Embryonic facial prominence (tissue), 1 donor: ENCODE results near the gene PIGB.
"Not testable (repeated sequence)": the region's sequence is repeated elsewhere in the genome, so short reads cannot be mapped to it uniquely, and the experiment has no call there.

Source experiments
- DNase-seq: peaks from one replicate; pipeline ENCODE4 v3.0.0-alpha.2; 2016; ENCODE audit errors: extremely low spot score

PIGB gene

GRCh38 chr15:55318588-55319494 is at the start of gene PIGB, which contains the start of gene PIGBOS1:
PIGB (plus strand) TSS chr15:55319222; CDS start chr15:55319251, 29 bp downstream.
PIGBOS1 (minus strand) TSS chr15:55319123; CDS start chr15:55317792, 1,331 bp downstream.
- DNase-seq, result peak; percentile 76

DNA sequence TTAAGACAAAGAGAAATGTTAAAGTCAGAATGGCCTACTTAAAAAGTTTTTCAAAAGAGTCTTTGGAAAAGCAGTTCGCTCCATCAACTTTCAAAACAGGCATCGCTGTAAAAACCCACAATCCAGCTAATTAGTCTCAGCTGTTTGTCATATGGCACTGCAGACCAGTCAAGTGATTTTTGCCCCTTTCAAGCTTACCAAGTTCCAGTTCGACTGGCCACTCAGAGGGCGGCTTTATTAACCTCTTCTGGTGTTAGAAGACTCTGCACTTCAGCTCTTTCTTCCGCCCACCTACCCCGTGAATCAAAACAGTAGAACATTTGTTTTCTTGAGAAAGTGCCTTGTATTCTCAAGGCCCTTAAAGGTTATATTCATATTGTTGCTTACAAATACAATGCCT is 48.7 kb upstream of the PIGB start:
- DNase-seq, result no peak

DNA sequence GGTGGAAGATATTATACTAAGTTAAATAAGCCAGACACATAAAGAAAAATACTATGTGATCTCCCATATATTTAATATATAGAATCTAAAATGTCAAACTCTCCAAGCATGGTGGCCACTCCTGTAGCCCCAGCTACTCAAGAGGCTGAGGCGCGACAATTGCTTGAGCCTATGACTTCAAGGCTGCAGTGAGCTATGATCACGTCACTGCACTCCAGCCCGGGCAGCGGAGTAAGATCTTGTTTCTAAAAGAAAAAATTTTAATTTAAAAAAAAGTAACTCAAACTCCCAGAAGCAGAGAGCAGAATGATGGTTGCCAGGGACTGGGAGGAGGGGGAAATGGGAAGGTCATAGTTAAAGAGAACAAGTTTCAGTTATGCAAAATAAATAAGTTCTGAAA is 42.7 kb upstream of the PIGB start:
- no peak for DNase-seq

GRCh38 chr15:55277116-55277564 is 41.9 kb upstream of the PIGB start:
- no peak for DNase-seq

- no peak for DNase-seq
These were observed 41.3 kb upstream of the PIGB start for GRCh38 chr15:55277715-55278114.

GRCh38 chr15:55279100-55279745 is 39.8 kb upstream of the PIGB start:
- no peak for DNase-seq

DNA sequence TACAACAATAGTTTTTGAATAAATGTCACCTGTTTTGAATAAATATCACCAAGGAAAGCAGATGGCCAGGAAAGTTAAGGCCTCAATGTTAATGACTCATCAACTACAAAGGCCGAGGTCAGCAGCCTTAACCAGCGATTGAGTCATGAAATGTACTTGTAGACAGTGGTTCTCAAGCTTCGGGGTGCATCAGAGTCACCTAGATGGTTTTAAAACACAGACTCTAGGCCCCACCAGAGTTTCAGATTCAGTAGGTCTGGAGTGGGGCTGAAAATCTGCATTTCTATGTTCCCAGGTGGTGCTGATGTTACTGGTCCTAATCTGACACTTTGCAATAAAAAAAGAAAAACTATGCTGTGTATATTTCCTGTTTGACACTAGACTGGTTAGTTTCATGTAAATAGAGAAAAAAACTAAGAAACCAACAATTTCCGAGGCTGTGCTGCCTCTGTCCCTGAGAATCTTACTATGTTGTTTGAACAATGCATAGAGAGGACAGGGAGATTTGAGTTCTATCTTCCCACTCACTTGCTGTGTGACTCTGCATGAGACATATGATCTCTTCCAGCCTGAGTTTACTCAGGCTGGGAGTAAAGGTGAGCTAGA is 39.2 kb upstream of the PIGB start:
- DNase-seq, result no peak

GRCh38 chr15:55280589-55280988 is 38.4 kb upstream of the PIGB start:
- DNase-seq, result not testable (repeated sequence)

DNA sequence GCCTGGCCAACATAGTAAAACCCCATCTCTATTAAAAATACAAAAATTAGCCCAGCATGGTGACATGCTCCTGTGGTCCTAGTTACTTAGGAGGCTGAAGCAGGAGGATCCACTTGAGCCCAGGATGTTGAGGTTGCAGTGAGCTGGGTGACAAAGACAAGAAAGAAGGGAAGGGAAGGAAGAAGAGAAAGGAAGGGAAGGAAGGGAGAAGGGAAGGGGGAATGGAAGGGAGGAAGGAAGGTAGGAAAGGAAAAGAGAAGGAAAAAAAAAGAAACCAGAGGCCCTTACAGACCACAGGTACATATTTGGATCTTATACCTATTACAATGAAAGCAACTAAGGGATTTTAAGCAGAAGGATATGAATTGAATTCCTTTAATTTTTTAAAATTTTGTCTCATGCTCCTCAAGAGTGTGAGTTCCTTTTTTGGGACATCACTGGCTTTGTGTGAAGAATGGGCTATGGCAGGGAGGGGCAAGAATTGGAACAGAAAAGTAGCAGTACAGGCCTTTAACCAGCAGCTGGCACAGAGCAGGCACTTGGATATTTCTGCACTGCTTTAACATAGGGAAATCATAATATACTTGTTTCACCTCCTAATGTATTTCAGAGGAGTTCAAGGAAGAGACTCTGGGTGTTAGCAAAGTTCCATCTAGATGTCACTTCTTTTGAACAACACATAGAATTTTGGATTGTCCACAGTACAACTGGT is 37.3 kb upstream of the PIGB start:
- DNase-seq, result no peak

GRCh38 chr15:55282284-55282833 is 36.7 kb upstream of the PIGB start:
- DNase-seq, result no peak

- DNase-seq, result no peak
These were observed 35.5 kb upstream of the PIGB start for GRCh38 chr15:55283379-55284147.

GRCh38 chr15:55284426-55284825 is 34.6 kb upstream of the PIGB start:
- DNase-seq, result no peak

GRCh38 chr15:55286442-55287189 is 32.4 kb upstream of the PIGB start:
- DNase-seq, result not testable (repeated sequence)

DNA sequence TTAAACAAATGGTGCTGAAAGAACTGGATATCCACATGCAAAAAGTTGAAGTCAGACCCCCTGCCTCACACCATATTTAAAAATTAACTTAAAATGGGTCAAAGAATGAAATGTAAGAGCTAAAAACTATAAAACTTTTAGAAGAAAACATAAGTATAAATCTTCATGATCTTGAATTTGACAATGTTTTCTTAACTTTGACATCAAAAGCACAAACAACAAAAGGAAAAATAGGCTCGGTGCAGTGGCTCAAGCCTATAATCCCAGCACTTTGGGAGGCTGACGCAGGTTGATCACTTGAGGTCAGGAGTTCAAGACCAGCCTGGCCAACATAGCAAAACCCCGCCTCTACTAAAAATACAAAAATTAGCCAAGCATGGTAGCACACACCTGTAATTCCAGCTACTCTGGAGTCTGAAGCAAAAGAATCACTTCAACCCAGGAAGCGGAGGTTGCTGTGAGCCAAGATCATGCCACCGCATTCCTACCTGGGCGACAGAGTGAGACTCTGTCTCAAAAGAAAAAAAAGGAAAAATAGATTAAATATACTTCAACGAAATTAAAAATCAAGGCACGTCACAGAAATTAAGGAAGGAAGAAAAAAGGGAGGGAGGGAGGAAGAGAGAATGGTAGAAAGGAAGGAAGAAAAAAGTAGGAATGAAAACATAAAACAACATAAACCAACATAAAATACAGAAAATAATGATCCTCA is 30.9 kb upstream of the PIGB start:
- DNase-seq, result no peak

- no peak for DNase-seq
These were observed 29.8 kb upstream of the PIGB start for GRCh38 chr15:55289011-55289745.

DNA sequence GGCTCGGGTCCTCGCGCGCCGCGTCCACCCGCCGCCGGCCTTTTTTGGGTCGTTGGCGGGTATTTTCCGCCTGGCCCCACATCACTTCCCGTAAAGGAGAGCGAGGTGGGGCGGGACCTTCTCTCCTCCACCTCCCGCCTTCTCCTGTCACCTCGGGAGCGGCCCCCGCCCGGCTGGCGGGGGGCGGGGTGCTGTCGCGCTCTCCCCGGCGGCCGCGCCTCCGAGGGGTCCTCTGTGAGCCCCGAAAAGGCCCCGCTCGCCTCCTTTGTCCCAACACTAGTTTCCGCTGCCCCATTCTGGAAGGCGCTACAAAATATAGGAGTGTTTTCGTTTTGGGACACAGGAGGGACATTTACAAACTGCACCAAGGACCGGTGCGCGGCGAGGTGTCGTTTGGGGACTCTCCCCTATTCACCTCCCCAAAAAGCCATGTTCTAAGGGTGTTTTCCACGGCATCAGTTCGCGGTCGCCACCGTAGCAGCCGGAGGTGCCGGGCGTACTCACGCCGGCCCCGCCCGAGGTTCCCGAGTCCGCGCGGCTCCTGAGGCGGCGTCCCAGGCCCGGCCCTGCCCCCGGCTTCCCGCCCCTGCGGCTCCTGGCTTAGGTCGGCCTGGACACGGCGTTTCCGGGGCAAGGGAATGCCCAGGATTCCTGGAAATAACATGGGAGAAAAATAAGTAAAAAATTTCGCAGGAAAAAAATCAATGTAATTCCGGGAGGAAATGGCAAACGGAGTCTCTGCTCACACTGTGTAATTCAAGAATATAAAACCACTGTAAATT is 29.1 kb upstream of the PIGB start, which contains the start of gene RAB27A:
Gene RAB27A, minus strand, starts transcription at position 68 of the 782 bp plus-strand sequence. CDS start 54,879 bp downstream, outside the sequence.
- peak; percentile 10 for DNase-seq

DNA sequence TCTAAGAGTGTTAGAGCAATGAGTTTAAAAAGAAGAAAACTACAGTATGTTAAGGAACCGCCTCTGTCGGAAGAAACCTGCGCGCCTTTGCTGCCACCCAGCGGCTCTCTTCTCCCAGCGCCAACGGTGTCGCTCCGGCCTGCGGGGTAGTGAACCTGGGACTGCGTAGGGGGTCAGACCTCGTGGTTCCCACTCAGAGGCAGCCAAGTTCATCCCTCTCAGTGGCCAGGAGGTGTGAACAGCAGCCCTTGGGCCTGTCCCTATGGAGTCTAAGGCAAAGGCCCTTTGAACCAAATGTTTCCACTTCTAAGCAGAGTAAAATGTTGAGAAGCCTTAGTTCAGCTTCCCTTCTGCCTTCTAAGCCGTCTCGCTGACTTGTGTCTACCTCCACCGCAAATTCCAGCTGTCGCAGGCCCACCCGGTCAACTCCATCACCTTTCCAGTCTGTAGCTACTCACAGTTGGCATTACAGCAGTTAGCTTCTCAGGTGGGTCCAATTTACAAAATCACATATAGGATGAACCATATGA is 28.4 kb upstream of the PIGB start:
- peak; percentile 64 for DNase-seq
